Stimulated activated CD8-positive, alpha-beta memory T cell treated with anti-CD3 and anti-CD28 coated beads, Interleukin-15, amount 100 ng/mL, for 1 hour (primary cell): ENCODE measurements around the gene PTPRF.

Experiments
- DNase-seq: peaks from one replicate; pipeline ENCODE4 v3.0.0-alpha.2; 2020; ENCODE audit warnings: low read depth

PTPRF gene

DNA sequence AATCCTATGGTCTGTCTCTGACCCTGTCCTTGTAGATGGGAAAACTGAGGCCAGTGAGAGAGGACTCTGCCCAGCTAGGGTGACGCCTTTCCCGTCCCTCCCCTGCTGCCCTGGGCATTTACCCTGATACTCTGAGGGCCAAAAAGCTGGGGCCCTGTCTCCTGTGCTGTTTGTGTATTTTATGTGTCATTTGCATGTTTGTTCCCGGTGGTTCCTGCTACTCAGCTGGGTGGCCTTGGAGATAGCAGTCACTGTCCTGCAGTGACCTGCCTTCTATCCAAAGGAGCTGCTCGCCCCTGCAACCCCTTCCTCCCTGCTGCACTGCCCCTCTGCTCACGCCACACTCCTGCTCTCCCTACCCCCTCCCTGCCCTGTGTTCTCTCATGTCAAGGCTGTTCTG lies 78.1 kb downstream of the PTPRF start:
- no peak for DNase-seq

- DNase-seq, result no peak
Measured at GRCh38 chr1:43610339-43610738, 79.7 kb downstream of the PTPRF start.

- DNase-seq, result no peak
Measured at GRCh38 chr1:43611950-43612349, 81.3 kb downstream of the PTPRF start.

GRCh38 chr1:43612406-43612805 lies 81.7 kb downstream of the PTPRF start:
- DNase-seq, result no peak

DNA sequence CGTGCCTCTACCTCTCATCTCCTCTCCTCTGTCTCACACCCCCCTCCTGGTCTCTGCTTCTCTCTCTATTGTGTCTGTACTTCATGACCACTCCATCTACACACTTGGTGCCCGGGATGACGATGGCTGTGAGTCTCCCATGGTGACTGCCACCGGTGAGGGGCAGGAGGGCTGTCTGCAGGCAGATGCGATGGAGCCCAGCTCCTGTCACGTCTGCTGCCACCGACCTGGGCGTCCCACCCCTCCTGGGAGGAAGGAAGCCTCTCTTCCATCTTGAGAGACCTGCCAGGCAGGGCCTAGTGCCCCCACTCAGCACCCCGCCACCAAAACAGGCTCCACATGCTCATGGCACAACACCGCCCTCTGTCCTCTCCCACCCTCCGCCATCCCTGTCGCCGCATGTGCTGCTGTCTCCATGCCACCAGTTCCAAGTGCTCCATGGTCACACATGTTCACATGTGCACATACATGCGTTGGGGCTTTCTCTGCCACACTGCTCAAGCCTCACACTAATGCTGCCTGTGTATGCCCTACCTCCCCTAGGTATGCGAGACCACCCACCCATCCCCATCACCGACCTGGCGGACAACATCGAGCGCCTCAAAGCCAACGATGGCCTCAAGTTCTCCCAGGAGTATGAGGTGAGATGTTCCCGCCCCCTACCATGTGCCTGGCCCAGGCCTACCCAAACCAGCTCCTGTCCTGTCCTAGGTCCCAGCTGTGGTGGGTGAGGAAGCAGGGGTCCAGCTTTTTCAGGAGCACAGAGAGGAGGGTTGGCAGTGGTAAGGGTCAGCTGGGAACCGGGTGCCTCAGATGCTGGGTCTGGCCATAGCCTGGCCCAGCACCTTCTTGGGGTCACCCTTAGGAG lies 82.6 kb downstream of the PTPRF start:
- DNase-seq, result no peak

GRCh38 chr1:43614211-43614610 lies 83.5 kb downstream of the PTPRF start:
- no peak for DNase-seq

GRCh38 chr1:43614891-43615290 lies 84.2 kb downstream of the PTPRF start:
- DNase-seq, result no peak

DNA sequence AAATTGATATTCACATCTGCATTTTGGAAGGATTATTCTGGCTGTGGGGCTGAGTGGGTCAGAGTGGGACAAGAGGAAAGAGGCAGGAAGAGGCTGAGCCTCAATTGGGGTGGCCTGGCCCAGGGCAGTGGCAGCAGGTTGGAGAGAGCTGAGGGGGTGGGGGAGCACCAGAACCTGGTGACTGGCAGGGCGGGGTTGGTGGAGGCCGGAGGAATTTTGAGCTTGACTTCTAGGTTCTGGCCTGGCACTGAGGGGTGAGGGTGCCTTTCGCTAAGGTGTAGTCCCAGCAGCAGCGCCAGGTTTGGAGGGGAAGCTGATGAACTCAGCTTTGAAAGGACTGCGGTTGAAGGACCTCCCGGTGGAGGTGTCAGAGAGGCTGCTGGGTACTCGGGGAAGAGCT lies 85.7 kb downstream of the PTPRF start:
- no peak for DNase-seq

- DNase-seq, result no peak
Measured at GRCh38 chr1:43617011-43617410, 86.3 kb downstream of the PTPRF start.

- no peak for DNase-seq
Measured at GRCh38 chr1:43617668-43618067, 87.0 kb downstream of the PTPRF start.

- DNase-seq, result no peak
Measured at GRCh38 chr1:43618521-43619313, 88.0 kb downstream of the PTPRF start.

GRCh38 chr1:43619314-43619790 lies 88.7 kb downstream of the PTPRF start:
- no peak for DNase-seq

DNA sequence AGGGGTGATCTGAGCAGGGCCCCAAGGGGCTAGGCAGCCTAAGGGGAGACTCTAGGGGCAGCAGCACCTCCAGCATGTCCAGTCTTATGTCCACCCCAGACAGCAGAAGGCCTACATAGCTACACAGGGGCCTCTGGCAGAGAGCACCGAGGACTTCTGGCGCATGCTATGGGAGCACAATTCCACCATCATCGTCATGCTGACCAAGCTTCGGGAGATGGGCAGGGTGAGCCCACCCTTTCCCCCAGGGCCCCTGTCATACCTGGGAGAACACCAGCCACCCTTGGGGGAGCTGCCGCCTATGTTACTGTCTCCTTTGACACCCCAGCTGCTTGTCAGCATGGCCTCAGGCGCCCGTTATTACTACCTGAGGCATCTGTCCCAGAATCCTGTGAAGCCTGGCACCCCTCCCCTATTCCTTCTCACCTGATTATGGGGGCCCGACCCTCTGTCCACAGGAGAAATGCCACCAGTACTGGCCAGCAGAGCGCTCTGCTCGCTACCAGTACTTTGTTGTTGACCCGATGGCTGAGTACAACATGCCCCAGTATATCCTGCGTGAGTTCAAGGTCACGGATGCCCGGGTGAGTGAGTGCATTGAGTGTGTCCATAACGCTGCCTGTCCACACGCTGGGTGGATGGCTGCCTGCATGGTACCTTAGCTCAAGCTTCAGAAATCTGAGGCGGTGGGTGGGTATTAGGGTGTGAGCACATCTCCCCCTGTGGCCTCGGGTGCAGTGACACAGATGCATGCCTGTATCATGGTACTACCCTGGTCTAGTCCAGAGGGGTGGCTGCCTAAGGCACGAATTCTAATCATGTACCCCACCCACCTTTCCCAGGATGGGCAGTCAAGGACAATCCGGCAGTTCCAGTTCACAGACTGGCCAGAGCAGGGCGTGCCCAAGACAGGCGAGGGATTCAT lies 89.6 kb downstream of the PTPRF start:
- no peak for DNase-seq

GRCh38 chr1:43620956-43621355 lies 90.3 kb downstream of the PTPRF start:
- DNase-seq, result no peak

- no peak for DNase-seq
Measured at GRCh38 chr1:43621386-43621785, 90.7 kb downstream of the PTPRF start.

GRCh38 chr1:43621861-43622260 lies 91.2 kb downstream of the PTPRF start:
- DNase-seq, result no peak

DNA sequence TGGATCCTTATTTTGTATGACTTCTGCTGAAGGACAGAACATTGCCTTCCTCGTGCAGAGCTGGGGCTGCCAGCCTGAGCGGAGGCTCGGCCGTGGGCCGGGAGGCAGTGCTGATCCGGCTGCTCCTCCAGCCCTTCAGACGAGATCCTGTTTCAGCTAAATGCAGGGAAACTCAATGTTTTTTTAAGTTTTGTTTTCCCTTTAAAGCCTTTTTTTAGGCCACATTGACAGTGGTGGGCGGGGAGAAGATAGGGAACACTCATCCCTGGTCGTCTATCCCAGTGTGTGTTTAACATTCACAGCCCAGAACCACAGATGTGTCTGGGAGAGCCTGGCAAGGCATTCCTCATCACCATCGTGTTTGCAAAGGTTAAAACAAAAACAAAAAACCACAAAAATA lies 91.8 kb downstream of the PTPRF start:
- DNase-seq, result no peak

GRCh38 chr1:43622901-43623780 lies 92.5 kb downstream of the PTPRF start:
- DNase-seq, result no peak

- no peak for DNase-seq
Measured at GRCh38 chr1:43625063-43625780, 94.5 kb downstream of the PTPRF start.

DNA sequence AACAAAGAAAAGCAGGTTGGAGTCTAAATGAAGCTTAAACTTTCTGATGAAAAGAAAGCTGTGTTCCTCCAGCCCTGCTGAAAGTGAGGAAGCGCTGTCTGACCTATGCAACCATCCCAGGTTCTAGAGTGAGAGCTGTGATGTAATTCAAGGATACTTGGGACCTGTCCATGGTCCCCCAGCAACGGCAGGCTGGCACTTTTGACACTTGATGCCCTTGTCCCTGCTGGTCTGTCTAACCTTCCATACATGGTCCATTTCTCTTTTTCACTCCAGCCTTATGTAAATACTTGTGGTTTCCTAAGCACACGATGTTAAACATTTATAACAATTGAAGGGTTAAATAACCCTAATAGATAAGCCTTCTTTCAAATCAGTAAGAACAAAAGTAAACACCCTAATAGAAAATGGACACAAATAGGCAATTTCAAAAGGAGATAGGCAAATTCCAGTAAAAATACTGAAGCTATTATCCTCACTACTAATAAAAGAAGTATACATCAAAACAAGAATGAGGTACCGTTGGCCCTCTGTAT lies 101.5 kb downstream of the PTPRF start:
- no peak for DNase-seq
